ENCODE data around the gene FGFR1OP2. TPM values are rescaled to one million over a fixed set of nuclear protein-coding genes. Genes with fewer than 3 reads are reported as not detected.
"Not testable (repeated sequence)": the region's sequence is repeated elsewhere in the genome, so short reads cannot be mapped to it uniquely, and the experiment has no call there.

The FGFR1OP2 gene
- total RNA-seq, 1 donor from 2014 or later, result 52.4 TPM

- no peak for DNase-seq
Observed at GRCh38 chr12:26948309-26948708, 10.0 kb downstream of the FGFR1OP2 start.

GRCh38 chr12:26953447-26953846 is 15.2 kb downstream of the FGFR1OP2 start:
- DNase-seq, result no peak

GRCh38 chr12:26954027-26954426 is 15.8 kb downstream of the FGFR1OP2 start:
- no peak for DNase-seq

GRCh38 chr12:26961391-26961790 is 23.1 kb downstream of the FGFR1OP2 start:
- DNase-seq, result not testable (repeated sequence)

GRCh38 chr12:26961803-26962202 is 23.5 kb downstream of the FGFR1OP2 start:
- no peak for DNase-seq

GRCh38 chr12:26963413-26963812 is 25.1 kb downstream of the FGFR1OP2 start:
- DNase-seq, result no peak

GRCh38 chr12:26966842-26967241 is 28.6 kb downstream of the FGFR1OP2 start:
- DNase-seq, result no peak

GRCh38 chr12:26970136-26970535 is 31.9 kb downstream of the FGFR1OP2 start:
- DNase-seq, result no peak

GRCh38 chr12:26971963-26972362 is 33.7 kb downstream of the FGFR1OP2 start:
- DNase-seq, result no peak

GRCh38 chr12:26976687-26977086 is 38.4 kb downstream of the FGFR1OP2 start:
- no peak for DNase-seq

- no peak for DNase-seq
Observed at GRCh38 chr12:26978801-26979200, 40.5 kb downstream of the FGFR1OP2 start.

- no peak for DNase-seq
Observed at GRCh38 chr12:26979733-26980132, 41.5 kb downstream of the FGFR1OP2 start.

GRCh38 chr12:26982866-26983265 is 44.6 kb downstream of the FGFR1OP2 start:
- DNase-seq, result no peak

GRCh38 chr12:26987634-26988424 is 49.6 kb downstream of the FGFR1OP2 start:
- no peak for DNase-seq

- no peak for DNase-seq
Observed at GRCh38 chr12:26988703-26989102, 50.4 kb downstream of the FGFR1OP2 start.

- DNase-seq, result no peak
Observed at GRCh38 chr12:26989873-26990272, 51.6 kb downstream of the FGFR1OP2 start.

GRCh38 chr12:26991826-26992225 is 53.6 kb downstream of the FGFR1OP2 start:
- no peak for DNase-seq

GRCh38 chr12:26994109-26994508 is 55.8 kb downstream of the FGFR1OP2 start:
- no peak for DNase-seq

- no peak for DNase-seq
Observed at GRCh38 chr12:26995706-26996105, 57.4 kb downstream of the FGFR1OP2 start.

- DNase-seq, result no peak
Observed at GRCh38 chr12:26997003-26997402, 58.7 kb downstream of the FGFR1OP2 start.

- DNase-seq, result no peak
Observed at GRCh38 chr12:27000961-27001360, 62.7 kb downstream of the FGFR1OP2 start.

- no peak for DNase-seq
Observed at GRCh38 chr12:27001663-27002062, 63.4 kb downstream of the FGFR1OP2 start.

- no peak for DNase-seq
Observed at GRCh38 chr12:27002141-27002540, 63.9 kb downstream of the FGFR1OP2 start.

All from occipital lobe (tissue), 2 donors.